Cerebellar cortex (tissue), 1 donor: Measurements from ENCODE around the gene PCDH9.

Source experiments
- DNase-seq: peaks from one replicate; pipeline ENCODE4 v3.0.0-alpha.2; 2015; ENCODE audit warnings: low spot score

PCDH9 gene

GRCh38 chr13:66520511-66521355 is 709.4 kb downstream of the PCDH9 start:
- DNase-seq, result no peak

GRCh38 chr13:66519259-66519658 is 710.9 kb downstream of the PCDH9 start:
- DNase-seq, result no peak

- DNase-seq, result no peak
These were observed 712.1 kb downstream of the PCDH9 start for GRCh38 chr13:66518068-66518467.

- no peak for DNase-seq
These were observed 716.4 kb downstream of the PCDH9 start for GRCh38 chr13:66513728-66514127.

- DNase-seq, result no peak
These were observed 721.0 kb downstream of the PCDH9 start for GRCh38 chr13:66509175-66509574.

GRCh38 chr13:66508153-66508909 is 721.8 kb downstream of the PCDH9 start:
- no peak for DNase-seq

- DNase-seq, result no peak
These were observed 723.2 kb downstream of the PCDH9 start for GRCh38 chr13:66506979-66507378.

GRCh38 chr13:66506051-66506777 is 723.9 kb downstream of the PCDH9 start:
- no peak for DNase-seq

GRCh38 chr13:66503890-66504289 is 726.2 kb downstream of the PCDH9 start:
- DNase-seq, result no peak

GRCh38 chr13:66501181-66501580 is 729.0 kb downstream of the PCDH9 start:
- no peak for DNase-seq

- DNase-seq, result no peak
These were observed 737.7 kb downstream of the PCDH9 start for GRCh38 chr13:66492479-66492878.

GRCh38 chr13:66491251-66491650 is 738.9 kb downstream of the PCDH9 start:
- no peak for DNase-seq

GRCh38 chr13:66489586-66489985 is 740.5 kb downstream of the PCDH9 start:
- no peak for DNase-seq

GRCh38 chr13:66489172-66489571 is 741.0 kb downstream of the PCDH9 start:
- DNase-seq, result no peak

GRCh38 chr13:66483712-66484111 is 746.4 kb downstream of the PCDH9 start:
- no peak for DNase-seq

- DNase-seq, result no peak
These were observed 747.3 kb downstream of the PCDH9 start for GRCh38 chr13:66482836-66483235.

- DNase-seq, result no peak
These were observed 752.3 kb downstream of the PCDH9 start for GRCh38 chr13:66477816-66478215.

- no peak for DNase-seq
These were observed 755.1 kb downstream of the PCDH9 start for GRCh38 chr13:66475061-66475460.

- no peak for DNase-seq
These were observed 760.4 kb downstream of the PCDH9 start for GRCh38 chr13:66469745-66470144.

- no peak for DNase-seq
These were observed 761.5 kb downstream of the PCDH9 start for GRCh38 chr13:66468656-66469055.

GRCh38 chr13:66462187-66462586 is 767.9 kb downstream of the PCDH9 start:
- DNase-seq, result no peak

GRCh38 chr13:66461021-66461420 is 769.1 kb downstream of the PCDH9 start:
- DNase-seq, result no peak

GRCh38 chr13:66459634-66460033 is 770.5 kb downstream of the PCDH9 start:
- DNase-seq, result no peak
